ENCODE data around the gene SMIM26. TPM values are rescaled to one million over a fixed set of nuclear protein-coding genes. Genes with fewer than 3 reads are reported as not detected.
"Not testable (repeated sequence)": the region's sequence is repeated elsewhere in the genome, so short reads cannot be mapped to it uniquely, and the experiment has no call there.

Gene SMIM26
- total RNA-seq (2021) = 56.6 and 57.7 TPM in 2 replicates
- percentile 83 among the genes with signal in this experiment for Bru-seq, nascent RNA
- BruChase-seq, experiment 1, labeled RNA remaining after a 2-hour chase = percentile 80 among the genes with signal in this experiment
- BruChase-seq, experiment 2, labeled RNA remaining after a 6-hour chase = percentile 91 among the genes with signal in this experiment
- long read RNA-seq, transcript SMIM26-201 (2 exons, 505 nt) = minor isoform, 17 of 56 reads
- long read RNA-seq, transcript SMIM26-202 (2 exons, 575 nt) = major isoform, 38 of 56 reads
- long read RNA-seq, partial matches to known transcripts = 0 of 56 reads
- long read RNA-seq, other reads (novel, unspliced or antisense) = 1 of 56 reads

GRCh38 chr20:18566892-18567738 lies at the start of gene SMIM26:
Gene SMIM26 (plus strand): TSS chr20:18567432. CDS start chr20:18567479, 47 bp downstream.
- Histone ChIP-seq H3K27ac (ENCODE audit: low read depth, low read length, poor library complexity, severe bottlenecking) (peak within 1 kb of the TSS; percentile 82), H3K9me3 (ENCODE audit: low read depth, low read length, poor library complexity, severe bottlenecking) (no peaks in the 10 kb centered on the region), H3K36me3 (ENCODE audit: insufficient read depth, low read length, poor library complexity, severe bottlenecking) (peaks cover 8% of the 10 kb centered on the region), H3K4me1 (ENCODE audit: insufficient read depth, low read length, poor library complexity, severe bottlenecking) (no peaks in the 10 kb centered on the region), H3K27me3 (replicated peaks; ENCODE audit: insufficient read depth, low read depth, low read length, poor library complexity) (no peaks in the 10 kb centered on the region), H3K4me3 (ENCODE audit: low read depth, low read length, poor library complexity, severe bottlenecking) (peak within 1 kb of the TSS; percentile 64)
- intact Hi-C loops (cut with micrococcal nuclease; ENCODE audit: unreplicated experiment) = no loop called here
- TF ChIP-seq CTCF (conservative IDR thresholded peaks at IDR 0.05; ENCODE audit: low read depth, low read length) (no peak), EZH2 (IDR thresholded peaks at IDR 0.05; ENCODE audit: borderline replicate concordance, low read depth, low read length, poor library complexity, severe bottlenecking) (no peak)
- ChIA-PET CTCF (interaction anchor here (0.6 kb wide), 1 partner anchor 12 kb away, joined by 4 read pairs; no protein-coding TSS in a partner anchor), POLR2A (ENCODE audit: low non-redundant PET) (no interaction called here)
- peak; percentile 94 for DNase-seq (ENCODE audit: low spot score)
- TSS peak; percentile 98 for BruUV-seq (replicated peaks)

- DNase-seq (ENCODE audit: low spot score); intact Hi-C loops (cut with micrococcal nuclease; ENCODE audit: unreplicated experiment); H3K9me3 ChIP-seq (ENCODE audit: low read depth, low read length, poor library complexity, severe bottlenecking); H3K27ac ChIP-seq (ENCODE audit: low read depth, low read length, poor library complexity, severe bottlenecking); H3K4me3 ChIP-seq (ENCODE audit: low read depth, low read length, poor library complexity, severe bottlenecking); POLR2A ChIA-PET (ENCODE audit: low non-redundant PET); BruUV-seq (replicated peaks); CTCF ChIA-PET; H3K4me1 ChIP-seq (ENCODE audit: insufficient read depth, low read length, poor library complexity, severe bottlenecking); H3K27me3 ChIP-seq (replicated peaks; ENCODE audit: insufficient read depth, low read depth, low read length, poor library complexity): not testable (repeated sequence)
- peaks cover 29% of the 10 kb centered on the region for H3K36me3 ChIP-seq (ENCODE audit: insufficient read depth, low read length, poor library complexity, severe bottlenecking)
These were observed 45.2 kb upstream of the SMIM26 start for GRCh38 chr20:18522066-18522465.

GRCh38 chr20:18523066-18523465 lies 44.2 kb upstream of the SMIM26 start:
- intact Hi-C loops (cut with micrococcal nuclease; ENCODE audit: unreplicated experiment) = no loop called here
- CTCF ChIA-PET = interaction anchor here (0.7 kb wide), 1 partner anchor 62 kb away, joined by 4 read pairs; no protein-coding TSS in a partner anchor
- POLR2A ChIA-PET (ENCODE audit: low non-redundant PET) = interaction anchor here (0.6 kb wide), 1 partner anchor 51 kb away, joined by 3 read pairs; no protein-coding TSS in a partner anchor
- Histone ChIP-seq H3K4me3 (ENCODE audit: low read depth, low read length, poor library complexity, severe bottlenecking) (no peak overlapping the region), H3K27me3 (replicated peaks; ENCODE audit: insufficient read depth, low read depth, low read length, poor library complexity) (no peaks in the 10 kb centered on the region), H3K27ac (ENCODE audit: low read depth, low read length, poor library complexity, severe bottlenecking) (no peak overlapping the region), H3K9me3 (ENCODE audit: low read depth, low read length, poor library complexity, severe bottlenecking) (no peaks in the 10 kb centered on the region), H3K36me3 (ENCODE audit: insufficient read depth, low read length, poor library complexity, severe bottlenecking) (peaks cover 39% of the 10 kb centered on the region), H3K4me1 (ENCODE audit: insufficient read depth, low read length, poor library complexity, severe bottlenecking) (no peaks in the 10 kb centered on the region)
- TF ChIP-seq EZH2 (IDR thresholded peaks at IDR 0.05; ENCODE audit: borderline replicate concordance, low read depth, low read length, poor library complexity, severe bottlenecking) = no peak
- no peak for TF ChIP-seq CTCF (conservative IDR thresholded peaks at IDR 0.05; ENCODE audit: low read depth, low read length)
- BruUV-seq (replicated peaks) = no TSS peak
- DNase-seq (ENCODE audit: low spot score) = no peak

All from A673 (cell line).